Measurements from ENCODE around the gene B3GALT6.

DNA sequence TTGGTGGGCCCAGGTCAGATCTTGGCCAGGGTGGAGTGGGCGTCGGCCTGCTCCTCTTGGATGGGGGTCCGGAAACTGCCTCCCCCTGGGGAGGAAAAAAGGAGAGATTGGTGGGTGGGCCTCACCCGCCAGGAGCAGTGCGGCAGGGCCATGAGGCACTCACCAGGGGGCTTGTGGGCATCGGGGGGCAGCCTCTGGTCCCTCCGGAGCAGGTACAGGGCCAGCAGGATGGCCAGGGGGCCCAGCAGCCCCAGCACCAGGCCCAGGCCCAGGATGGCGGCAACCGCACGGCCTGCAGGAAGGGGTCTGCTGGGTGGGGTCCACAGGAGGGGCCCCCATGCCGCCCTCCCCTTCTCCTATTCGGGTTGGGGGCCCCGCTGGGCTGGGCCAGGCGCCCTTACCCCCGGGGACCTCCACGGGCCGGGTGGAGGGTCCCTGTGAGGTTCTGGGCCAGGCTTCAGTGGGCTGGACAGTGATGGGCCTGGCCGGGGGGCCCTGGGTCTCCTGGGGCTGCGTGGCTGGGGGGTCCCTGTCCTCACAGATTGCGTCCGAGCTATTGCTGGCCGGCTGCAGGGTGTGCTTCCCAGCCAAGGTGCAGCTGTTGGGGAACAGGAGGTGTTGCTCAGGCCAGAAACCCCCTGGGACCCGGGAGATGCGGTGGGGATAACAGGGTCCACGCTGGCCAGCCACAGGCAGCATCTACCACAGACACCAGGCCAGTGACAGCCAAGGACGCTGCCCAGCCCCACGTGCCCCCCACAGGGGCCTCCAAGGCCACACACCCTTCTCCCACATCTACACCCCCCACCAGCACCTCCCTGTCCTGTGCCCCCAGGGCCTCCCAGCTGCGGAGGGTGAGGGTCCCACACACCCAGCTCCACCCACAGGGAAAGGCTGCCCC lies 20.2 kb upstream of the B3GALT6 start:
- TF ChIP-seq YY1 (IDR thresholded peaks at IDR 0.05) (no peak), CTCF (IDR thresholded peaks at IDR 0.05; ENCODE audit: low read depth, low read length, missing input control) (no peak), GABPA (IDR thresholded peaks at IDR 0.05 in 1 of 2, conservative IDR thresholded peaks at IDR 0.05 in 1 of 2) (no peak), JUND (IDR thresholded peaks at IDR 0.05) (no peak), RAD21 (IDR thresholded peaks at IDR 0.05) (no peak), HNF4A (conservative IDR thresholded peaks at IDR 0.05) (no peak), TAF1 (conservative IDR thresholded peaks at IDR 0.05) (no peak), EGR1 (IDR thresholded peaks at IDR 0.05; ENCODE audit: low read depth in 2 of 2) (no peak)
- TF ChIP-seq, protein P1, sequence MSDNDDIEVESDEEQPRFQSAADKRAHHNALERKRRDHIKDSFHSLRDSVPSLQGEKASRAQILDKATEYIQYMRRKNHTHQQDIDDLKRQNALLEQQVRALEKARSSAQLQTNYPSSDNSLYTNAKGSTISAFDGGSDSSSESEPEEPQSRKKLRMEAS (IDR thresholded peaks at IDR 0.05) = no peak
- TF ChIP-seq, protein P2, sequence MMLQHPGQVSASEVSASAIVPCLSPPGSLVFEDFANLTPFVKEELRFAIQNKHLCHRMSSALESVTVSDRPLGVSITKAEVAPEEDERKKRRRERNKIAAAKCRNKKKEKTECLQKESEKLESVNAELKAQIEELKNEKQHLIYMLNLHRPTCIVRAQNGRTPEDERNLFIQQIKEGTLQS (IDR thresholded peaks at IDR 0.05) = no peak
- TF ChIP-seq, protein P3, sequence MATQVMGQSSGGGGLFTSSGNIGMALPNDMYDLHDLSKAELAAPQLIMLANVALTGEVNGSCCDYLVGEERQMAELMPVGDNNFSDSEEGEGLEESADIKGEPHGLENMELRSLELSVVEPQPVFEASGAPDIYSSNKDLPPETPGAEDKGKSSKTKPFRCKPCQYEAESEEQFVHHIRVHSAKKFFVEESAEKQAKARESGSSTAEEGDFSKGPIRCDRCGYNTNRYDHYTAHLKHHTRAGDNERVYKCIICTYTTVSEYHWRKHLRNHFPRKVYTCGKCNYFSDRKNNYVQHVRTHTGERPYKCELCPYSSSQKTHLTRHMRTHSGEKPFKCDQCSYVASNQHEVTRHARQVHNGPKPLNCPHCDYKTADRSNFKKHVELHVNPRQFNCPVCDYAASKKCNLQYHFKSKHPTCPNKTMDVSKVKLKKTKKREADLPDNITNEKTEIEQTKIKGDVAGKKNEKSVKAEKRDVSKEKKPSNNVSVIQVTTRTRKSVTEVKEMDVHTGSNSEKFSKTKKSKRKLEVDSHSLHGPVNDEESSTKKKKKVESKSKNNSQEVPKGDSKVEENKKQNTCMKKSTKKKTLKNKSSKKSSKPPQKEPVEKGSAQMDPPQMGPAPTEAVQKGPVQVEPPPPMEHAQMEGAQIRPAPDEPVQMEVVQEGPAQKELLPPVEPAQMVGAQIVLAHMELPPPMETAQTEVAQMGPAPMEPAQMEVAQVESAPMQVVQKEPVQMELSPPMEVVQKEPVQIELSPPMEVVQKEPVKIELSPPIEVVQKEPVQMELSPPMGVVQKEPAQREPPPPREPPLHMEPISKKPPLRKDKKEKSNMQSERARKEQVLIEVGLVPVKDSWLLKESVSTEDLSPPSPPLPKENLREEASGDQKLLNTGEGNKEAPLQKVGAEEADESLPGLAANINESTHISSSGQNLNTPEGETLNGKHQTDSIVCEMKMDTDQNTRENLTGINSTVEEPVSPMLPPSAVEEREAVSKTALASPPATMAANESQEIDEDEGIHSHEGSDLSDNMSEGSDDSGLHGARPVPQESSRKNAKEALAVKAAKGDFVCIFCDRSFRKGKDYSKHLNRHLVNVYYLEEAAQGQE (IDR thresholded peaks at IDR 0.05) = no peak
